DMS153 treated with DMSO at 0.1 percent for 48 hours (cell line): ENCODE results near the gene CPNE6.

Experiments used
- DNase-seq: peaks from one replicate; lab custom pipeline; 2025; ENCODE audit not compliant: unreplicated experiment; lab: John Stamatoyannopoulos, UW

Gene CPNE6

DNA sequence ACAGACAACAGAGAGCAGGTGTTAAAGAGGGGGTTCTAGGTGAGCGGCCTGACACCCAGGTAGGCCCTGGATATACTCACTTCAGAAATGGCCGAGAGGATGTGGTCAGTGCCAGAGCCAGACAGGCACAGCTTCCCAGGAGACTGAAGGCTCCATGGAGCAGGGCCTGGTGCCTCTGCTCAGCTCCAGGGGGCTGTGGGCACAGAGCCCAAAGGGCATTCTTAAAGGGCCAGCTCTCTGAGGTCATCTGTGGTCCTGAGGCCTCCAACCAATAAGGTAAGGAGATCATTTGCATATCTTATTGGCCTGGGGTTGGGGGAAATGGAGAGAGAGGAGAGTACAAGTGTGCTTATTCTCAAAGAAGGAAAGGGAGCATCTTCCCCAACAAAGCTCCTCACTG, 13.1 kb downstream of the CPNE6 start:
- DNase-seq = no peak

DNA sequence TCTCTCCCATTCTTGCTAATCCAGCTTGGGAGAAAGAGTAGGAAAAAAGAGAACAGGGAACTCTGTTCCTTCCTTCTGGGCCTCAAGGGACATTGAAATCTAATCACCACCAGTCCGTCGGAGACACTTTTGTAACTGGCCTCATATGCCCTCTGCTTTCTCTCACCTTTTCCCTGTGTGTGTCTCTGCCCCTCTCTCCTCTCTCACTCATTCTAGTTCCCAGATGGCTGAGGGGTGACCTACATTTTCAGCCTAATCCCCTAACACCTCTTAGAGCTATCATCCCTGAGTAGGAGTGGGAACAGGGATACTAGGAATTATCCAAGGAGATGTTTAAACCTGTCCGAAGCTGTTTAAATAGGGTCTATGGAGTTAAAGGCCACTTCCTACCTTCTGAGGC, 13.9 kb downstream of the CPNE6 start:
- no peak for DNase-seq

DNA sequence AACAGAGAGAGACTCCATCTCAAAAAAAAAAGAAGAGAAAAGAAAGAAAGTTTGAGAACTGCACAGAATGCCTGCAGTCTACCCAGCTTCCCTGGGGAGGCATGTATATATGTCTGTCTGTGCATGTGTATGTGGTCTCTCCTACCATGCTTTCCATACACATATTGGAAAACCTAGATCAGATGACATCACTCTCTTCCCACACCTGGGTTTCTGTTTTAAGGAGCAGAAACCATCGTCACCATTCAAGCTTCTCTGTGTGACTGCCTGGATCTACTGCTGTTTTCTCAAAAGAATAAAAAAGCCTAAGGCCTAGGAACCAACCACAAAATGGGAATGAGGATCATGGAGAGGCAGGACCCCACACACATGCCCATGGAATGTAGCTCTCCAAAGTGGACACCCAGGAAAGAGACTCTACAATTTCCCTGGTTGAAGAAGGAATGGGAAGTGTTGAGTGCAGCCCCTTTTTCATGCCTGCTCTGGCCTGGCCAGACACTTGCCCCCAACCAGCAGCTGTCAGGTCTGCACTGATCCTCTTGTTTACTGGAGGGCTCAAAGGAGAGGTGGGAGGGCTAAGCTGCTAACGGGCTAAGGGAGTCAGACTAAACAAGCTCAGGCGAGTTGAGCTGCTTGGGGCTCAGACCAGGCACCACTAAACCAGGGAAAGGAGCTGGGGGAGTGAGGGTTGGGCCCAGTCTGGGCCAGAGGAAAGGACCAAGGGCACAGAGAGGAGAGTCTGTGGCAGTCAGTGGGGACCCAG, 15.0 kb downstream of the CPNE6 start:
- DNase-seq = no peak

DNA sequence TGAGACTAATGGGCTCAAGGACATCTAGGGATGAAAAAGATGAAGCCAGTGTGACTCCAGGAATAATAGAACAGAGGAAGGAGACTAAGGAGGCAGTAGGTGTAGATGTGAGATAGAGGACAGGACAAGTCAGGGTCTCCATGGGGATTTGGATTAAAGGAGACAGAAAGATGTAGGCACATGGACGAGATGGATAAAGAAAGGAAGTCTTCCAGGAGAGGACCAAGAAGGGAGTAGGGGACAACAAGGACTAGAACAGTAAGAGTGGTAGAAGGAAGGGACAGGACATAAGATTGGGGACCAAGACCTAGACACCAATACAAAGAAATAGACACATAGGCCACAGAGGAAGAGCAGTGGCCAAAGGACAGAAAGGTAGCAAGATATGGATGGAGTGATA, 15.6 kb downstream of the CPNE6 start:
- no peak for DNase-seq

DNA sequence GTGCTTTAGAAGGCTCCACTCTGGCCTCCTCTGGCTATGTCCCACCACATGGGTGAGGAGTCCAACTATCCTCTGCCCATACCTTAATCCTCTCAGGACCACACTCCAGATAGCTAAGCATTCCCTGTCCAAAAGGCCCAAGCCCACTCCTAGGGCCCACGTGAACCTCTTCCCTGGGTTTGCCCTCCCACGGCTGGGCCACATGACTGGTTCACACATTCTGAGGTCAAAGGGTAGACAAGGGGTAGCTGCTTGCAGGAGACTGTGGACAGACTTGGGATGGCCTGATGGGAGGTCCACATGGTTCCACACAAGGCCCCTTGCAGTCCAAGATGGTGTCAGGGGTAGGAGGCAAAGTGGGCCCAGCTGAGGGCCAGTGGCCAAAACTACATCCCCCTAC, 16.7 kb downstream of the CPNE6 start:
- DNase-seq = no peak

DNA sequence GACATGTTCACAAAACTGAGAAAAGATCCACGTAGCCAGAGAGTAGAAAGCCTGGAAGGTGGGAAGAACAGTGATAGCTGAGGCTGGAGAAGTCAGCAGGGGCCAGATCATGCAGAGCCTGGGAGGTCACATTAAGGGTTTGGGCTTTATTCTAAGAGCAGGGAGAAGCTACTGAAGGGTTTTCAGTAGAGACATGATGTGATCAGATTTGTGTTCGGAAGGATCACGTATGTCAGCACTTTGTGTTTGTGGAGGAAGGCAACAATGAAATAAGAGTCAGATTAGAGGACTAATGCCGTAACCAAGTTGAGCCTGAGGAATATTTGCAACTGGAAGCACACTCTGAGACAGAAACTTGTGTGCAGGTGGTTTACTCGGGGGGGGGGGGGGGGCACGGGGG, 18.5 kb downstream of the CPNE6 start:
- no peak for DNase-seq

DNA sequence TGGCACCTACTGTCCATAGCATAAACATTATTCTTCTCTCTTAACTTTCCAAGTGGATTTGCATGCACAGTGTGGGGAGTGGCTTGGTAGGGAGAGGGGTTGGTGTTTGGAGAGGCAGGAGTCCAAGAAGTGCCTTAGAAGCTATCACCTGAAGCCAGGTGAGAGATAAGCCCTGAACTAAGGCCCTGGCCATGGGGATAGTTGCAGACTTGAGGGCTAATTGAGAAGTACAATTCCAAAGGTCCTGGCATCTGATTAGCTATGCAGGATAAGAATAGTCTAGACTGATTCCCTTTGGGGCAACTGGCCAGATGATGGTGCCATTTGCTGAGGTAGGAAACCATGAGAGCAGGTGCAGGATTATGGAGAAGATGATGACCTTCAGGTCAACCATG, 20.7 kb downstream of the CPNE6 start:
- no peak for DNase-seq

DNA sequence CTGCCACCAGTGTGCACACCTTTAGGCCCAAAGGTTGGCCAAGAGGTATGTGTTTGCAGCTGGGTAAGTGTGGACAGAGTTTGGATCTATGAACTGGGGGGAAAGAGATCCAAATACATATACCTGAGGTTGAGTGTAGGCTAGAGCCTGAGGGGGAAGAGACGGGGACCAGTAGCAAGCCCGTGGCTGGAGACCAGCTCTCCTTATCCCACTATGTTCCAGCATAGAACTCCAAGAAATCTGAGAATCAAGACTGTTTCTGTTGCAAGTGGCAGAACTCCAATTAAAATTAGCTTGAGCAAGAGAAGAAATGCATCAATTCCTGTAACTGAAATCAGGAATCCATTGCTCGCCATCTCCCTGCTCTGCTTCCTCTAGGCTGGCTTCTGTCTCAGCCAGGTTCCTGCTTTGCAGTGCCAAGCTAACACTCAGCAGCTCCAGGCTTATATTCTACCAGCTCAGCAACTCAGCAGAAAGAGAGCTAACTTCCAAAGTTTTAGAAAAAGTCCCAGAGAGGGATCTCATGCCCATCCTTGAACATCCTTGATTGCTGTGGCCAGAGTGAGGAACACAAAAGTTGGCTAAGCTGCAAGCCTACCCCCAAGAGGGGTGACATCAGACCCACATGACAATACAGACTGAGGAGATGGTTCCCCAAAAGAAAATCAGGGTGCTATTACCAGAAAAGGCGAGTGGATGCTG, 21.3 kb downstream of the CPNE6 start:
- DNase-seq = no peak

DNA sequence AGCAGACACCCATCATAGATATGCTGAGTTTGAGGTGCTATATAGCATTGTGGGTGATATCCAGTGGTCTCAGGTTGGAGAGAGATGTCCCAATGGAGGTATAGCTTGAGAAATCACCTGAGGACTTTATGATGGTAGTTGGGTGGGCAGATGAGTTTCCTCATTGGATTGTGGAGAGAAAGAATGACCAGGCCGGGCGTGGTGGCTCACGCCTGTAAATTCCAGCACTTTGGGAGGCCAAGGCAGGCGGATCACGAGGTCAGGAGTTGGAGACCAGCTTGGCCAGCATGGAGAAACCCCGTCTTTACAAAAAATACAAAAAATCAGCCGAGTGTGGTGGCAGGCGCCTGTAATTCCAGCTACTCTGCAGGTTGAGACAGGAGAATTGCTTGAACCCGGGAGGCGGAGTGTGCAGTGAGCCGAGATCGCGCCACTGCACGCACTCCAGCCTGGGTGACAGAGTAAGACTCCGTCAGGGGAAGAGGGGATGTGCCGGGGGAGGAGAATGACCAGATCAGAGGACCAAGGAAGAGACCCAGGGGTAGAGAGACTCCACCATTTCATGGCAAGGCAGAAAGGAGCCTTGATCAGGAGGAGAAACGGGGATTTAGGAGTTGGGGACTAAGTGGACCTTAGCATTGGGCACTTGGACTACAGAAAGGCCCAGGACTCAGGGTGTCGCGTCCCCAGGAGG, 22.0 kb downstream of the CPNE6 start:
- DNase-seq = no peak

DNA sequence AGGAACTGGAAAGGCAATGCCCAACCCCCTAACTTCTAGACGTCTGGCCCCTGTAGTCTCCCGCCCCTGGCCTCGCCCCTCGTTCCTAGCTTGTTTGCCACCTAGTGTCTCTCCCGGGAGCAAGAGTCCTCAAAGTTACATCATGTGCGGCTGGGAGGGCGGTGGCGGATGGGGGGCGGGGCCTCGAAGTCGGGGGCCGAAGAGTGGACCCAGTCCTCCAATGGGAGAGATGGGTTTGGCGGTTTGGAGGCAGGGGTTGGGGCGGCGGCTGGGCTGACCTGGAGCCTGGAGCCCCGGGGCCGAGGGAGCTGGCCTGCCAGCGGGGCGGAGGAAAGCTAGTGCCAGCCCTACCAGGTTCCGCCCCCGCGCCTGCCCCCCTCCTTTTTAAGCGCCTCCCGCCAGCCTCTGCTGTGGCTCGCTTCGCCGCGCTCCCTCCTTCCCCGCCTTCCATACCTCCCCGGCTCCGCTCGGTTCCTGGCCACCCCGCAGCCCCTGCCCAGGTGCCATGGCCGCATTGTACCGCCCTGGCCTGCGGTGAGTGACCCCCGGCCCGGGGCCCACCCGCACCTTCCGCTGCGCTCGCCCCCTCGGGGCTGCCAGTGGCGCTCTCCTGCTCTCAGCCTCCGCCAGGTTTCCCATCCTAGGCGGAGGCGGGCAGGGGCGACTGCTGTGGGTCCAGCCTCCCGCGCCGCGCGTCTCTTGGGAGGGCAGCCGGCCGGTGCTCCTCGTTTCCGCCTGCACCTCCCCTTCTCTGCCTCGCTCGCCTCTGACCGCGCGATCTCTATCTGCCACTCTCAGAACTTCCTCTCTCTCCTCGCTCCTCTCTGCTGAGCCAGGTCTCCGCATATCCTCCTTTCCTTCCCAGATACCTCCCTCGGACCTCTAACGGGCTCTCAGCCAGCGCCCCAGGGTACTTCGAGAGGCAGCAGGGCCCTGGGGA, 22.8 kb downstream of the CPNE6 start, which contains the start of gene PCK2:
PCK2 (plus strand) TSS at position 411 of the 940 bp plus-strand sequence; CDS start at position 506, 95 bp downstream.
- peak; percentile 84 for DNase-seq

DNA sequence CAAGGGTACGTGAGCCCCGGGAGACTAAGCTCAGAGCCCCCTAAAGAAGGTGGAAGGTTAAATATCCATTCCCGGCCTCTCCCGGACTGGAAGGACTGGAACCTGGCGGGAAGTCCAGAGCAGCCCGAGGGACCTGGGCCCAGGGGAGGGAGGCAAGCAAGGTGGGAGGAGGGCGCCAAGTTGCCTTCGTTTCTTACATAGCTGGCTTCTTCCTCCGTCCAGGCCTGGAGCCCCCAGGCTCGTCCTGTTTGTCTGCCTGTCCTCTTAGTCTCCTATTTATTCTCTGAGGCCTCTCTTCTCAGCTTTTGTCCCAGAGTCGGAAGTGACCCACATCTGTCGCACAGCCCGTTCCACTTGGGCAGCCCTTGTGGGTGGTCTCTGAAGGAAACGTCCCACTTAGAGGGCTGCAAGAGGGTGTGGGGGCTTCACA, 23.5 kb downstream of the CPNE6 start:
- DNase-seq = no peak

DNA sequence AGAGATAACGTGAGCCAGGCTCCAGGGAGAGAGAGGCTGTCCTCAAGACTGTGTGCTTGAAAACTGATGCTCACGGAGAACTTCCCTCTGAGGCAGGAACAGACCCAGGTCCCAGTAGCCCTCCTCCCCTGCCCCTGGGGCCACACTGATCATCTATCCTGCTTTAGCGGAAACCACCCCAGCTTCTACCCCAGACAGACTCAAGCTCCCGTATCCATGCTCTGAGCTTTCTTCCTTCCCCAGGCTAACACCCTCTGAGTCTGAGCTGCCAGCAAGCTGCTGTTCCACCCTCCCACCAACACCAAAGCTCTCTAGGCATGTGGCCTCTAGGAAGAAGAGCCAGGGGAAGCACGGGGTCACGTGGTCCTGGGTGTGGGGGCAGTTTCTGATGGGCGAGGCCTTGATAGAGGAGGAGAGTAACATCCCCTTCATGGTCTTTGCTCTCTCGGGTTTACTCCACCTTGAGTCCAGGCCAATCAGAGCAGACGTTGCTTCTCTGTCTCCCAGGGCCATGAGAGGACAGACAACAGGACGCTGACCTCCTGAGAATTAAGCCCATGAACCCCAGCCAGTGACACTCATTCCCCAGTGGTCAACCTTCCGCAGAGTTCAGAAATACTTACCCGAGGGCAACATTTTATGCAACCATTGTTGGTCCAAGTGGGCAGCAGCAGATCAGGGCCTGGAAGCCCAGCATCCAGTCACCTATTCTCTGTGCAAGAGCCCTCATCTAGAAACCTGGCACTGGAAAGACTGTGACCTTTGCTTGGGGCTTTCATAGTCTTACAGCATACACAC, 24.1 kb downstream of the CPNE6 start:
- DNase-seq = no peak

DNA sequence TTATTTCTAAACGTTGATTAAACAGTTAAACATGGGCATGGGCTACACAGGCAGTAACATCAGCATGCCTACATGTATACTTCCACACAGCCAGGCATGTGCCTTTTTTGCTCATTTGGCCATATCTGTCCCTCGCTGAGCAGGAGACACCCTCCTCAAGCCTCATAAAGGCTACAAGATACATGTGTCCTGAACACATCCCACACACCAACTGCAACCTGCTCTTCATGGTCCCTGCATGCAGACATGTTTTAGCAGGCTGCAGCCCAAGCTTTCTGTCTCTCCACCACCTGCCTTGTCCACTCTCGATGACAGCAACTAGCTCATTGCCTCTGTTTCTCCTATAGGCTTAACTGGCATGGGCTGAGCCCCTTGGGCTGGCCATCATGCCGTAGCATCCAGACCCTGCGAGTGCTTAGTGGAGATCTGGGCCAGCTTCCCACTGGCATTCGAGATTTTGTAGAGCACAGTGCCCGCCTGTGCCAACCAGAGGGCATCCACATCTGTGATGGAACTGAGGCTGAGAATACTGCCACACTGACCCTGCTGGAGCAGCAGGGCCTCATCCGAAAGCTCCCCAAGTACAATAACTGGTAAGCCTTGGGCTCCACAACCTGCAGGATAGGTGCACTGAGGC, 25.3 kb downstream of the CPNE6 start:
- no peak for DNase-seq

DNA sequence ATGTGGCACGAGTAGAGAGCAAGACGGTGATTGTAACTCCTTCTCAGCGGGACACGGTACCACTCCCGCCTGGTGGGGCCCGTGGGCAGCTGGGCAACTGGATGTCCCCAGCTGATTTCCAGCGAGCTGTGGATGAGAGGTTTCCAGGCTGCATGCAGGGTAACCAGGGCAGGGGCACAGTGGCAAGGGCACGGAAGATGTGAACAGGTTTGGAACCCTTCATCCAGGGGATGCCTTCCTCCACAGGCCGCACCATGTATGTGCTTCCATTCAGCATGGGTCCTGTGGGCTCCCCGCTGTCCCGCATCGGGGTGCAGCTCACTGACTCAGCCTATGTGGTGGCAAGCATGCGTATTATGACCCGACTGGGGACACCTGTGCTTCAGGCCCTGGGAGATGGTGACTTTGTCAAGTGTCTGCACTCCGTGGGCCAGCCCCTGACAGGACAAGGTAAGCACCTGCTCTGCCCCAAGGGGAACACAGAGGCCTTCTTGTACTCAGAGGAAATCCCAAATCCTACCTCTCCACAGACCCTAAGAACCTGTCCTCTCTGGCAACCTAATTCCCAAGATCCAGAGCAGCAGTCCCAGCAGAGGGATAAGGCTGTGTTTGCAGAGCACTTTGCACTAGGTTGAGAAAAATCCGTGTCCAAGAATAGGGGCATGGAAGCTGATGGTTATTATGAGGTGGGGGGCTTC, 27.0 kb downstream of the CPNE6 start:
- no peak for DNase-seq

DNA sequence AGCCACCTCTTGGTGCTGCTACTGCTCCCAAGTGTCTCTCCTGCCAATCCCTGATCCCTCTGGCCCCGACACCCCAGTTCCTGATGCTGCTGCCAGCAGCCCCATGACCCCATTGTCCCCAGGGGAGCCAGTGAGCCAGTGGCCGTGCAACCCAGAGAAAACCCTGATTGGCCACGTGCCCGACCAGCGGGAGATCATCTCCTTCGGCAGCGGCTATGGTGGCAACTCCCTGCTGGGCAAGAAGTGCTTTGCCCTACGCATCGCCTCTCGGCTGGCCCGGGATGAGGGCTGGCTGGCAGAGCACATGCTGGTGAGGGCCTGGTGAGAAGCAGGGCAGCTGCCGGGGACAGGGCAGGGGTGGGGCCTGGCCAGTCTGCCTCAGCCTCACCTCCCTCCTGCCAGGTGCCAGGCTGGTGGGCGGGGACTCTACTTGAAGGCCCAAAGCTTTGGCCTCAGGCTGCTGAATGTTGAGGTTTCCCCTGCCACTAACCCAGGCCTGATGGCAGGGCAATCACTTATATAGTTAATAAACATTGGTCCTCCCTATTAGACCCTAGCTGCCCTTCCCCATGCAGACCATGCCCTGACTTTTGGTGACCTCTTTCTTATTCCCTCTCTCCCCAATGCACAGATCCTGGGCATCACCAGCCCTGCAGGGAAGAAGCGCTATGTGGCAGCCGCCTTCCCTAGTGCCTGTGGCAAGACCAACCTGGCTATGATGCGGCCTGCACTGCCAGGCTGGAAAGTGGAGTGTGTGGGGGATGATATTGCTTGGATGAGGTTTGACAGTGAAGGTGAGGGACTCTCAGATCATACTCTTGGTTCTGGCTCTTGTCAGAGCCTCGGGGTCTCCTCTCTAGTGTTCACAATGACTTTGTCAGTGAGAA, 27.8 kb downstream of the CPNE6 start:
- peak; percentile 8 for DNase-seq

DNA sequence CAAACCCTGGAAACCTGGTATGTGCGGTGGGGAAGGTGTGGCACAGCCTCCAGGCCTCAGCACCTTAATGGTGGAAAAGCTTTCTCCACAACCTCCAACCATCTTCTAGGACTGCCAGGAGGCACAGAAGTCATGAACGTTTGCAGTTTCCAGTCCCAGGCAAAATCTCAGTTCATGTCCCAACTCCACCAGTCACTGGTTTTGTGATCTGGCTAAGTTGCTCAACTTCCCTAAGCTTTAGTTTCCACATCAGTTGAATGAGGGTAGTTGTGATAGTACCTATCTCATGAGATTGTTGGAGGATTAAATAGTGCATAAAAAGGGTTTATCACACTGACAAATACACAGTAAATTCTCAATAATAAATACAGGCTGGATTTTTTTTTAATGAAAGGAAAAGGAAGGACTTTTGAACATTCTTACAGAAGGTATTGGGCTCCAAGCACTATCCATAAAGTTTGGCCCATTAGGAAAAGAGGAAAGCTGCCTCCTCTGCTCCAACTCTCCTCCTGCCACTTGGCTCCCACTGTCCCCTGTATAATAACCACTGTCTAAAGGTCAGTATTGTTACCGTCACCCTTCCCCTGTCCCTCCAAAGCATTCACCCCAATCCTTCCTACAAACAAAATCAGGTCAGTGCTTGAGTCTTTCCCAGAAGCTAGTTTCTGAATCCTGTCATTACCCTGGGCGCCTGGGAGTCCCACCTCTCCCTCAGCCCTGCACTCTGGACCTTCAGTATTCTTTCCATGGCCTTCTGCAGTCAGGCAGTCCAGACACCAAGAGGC, 29.0 kb downstream of the CPNE6 start:
- DNase-seq = no peak

DNA sequence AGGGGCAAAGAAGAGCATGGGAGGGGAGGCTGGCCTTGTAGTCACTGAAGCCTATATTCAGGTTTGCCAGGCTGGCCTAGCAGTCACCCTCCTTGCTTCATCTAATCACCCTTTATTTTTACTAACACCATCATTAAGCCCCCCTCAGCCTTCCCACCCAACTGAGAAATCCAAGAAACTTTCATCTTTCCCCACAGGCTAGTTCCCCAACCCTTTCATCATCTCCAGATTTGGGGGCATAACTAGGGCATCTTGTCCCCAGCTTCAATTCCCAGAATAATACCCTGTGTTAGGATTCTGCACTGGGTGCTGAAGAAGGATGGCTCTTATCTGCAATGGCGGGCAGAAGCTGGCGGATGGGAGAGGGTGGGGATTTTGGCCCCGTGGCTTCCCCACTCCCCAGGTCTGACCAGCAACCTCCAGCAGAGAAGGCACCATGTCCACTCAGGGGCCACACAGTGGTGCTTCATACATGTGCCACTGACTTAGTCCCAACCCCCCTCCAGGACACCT, 29.7 kb downstream of the CPNE6 start:
- no peak for DNase-seq
